DMS153 treated with DMSO at 0.1 percent for 48 hours (cell line): ENCODE data around the gene ANO6.
"Not testable (repeated sequence)": the region's sequence is repeated elsewhere in the genome, so short reads cannot be mapped to it uniquely, and the experiment has no call there.

ENCODE experiments used
- DNase-seq: peaks from one replicate; lab custom pipeline; 2025; ENCODE audit not compliant: unreplicated experiment; lab: John Stamatoyannopoulos, UW

ANO6 gene

DNA sequence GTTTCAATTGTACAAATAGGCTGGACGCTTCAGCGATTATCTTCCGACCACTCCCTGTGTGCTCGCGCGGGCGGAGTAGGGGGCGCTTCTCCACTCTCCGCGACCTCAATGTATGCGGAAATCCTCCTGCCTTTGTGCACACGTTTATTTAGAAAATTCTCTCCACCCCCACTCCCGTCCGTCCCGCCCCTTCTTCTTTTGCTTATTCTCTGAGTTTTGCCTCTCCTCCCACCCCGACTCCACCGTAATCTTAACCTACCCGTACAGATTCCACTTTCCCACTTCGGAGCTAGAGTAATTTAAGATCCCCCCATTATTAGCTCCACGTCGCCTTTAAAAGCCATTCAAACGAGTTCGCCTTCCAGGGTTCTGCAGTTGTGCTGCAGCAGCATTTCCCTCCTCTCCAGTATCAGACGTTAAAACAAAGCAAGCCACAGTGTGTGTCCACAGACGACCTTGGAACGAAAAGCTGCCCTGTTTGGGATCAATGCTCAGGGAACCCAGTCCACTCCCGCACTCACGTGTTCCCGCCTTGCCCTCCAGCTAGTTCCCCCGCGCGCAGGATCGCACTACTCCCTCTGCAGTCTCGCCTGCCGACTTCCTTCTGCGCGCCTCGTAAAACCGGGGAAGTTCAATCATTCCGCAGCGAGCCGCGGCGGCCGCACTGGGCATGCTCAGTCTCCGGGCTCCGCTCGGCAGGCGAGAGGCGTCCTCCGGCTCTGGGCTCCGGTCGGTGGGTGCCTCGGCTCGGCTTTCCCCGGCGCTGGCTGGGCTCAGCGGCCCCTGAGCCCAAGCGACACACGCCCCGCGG is at the start of gene ANO6:
Gene ANO6 (plus strand): TSS at position 677 of the 811 bp plus-strand sequence. CDS start 227 bp downstream, outside the sequence.
- DNase-seq = peak; percentile 84

- no peak for DNase-seq
These were observed 46.9 kb upstream of the ANO6 start for GRCh38 chr12:45168976-45169375.

DNA sequence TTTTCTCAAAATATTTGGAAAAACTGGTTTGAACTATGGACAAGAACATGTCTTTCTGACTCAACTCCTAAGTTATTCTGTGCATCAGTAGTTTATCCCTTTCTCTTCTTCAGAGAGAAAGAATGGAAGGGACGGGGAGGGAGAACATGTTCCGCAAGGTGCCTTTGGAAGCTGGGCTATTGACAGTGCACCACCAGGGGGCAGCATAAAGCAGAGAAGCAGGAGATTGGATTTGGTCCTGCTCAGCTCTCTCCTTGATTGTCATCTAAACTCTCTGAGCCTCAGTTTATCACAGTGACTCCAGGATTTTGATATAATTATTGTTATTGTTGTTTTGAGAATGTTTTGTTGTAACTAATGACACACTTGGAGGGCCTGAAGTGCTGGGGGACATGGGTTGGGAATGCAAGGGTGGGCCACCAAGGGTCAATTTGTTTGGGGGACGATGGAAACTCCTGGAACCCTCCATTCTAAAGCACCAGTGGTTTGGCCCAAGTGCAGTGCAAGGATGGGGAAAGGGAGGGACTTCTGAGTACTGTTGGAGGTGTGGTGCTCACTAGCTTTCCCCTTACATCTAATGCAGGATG is 45.3 kb upstream of the ANO6 start:
- DNase-seq = peak; percentile 28

GRCh38 chr12:45173293-45173692 is 42.6 kb upstream of the ANO6 start:
- DNase-seq = not testable (repeated sequence)

DNA sequence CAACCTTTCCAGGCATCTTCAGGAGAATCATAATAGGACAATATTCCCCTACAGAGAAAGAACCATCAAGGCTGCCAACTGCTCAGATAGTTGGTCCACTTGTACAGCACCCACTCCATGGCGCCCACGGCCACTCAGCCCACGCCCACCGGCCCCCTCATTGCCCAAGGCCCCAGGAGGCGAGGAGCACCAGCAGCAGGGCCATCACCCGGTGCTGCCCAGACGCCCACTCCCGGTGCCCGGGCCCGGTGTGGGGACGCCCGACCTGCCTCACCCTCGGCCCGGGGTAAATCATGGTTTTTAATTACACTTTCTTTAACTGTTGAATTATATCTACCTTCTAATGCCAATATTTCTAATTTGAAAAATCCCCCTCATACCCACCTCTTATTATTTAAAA is 41.3 kb upstream of the ANO6 start:
- DNase-seq = no peak

DNA sequence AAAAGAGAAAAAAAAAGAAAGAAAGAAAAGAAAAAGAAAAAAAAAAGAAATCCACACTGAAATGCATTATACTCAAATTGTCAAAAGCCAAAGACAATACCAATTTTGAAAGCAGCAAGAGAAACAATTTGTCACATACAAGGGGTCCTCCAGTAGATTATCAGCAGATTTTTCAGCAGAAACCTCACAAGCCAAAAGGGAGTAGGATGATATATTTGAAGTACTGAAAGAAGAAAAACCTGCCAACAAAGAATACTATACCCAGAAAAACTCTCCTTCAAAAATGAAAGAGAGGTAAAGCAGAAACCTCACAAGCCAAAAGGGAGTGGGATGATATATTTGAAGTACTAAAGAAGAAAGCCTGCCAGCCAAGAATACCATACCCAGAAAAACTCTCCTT is 37.1 kb upstream of the ANO6 start:
- DNase-seq = no peak

DNA sequence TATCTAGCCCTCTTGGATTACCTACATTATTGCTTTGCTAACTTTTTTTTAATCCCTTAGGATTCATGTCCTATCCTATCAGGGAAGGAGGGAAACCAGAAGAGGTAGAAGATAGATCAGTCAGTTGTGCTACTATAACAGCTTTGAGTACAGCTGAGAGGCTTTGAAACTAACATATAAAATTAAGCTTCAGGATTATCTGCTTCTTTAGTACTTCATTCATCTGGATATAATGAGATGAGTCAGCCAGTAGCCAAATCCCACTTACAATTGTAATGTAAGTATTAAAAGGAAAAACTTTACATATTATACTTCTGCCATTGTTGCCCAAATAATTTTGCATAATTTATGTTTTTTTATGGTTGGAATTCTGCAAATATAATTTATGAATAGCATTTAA is 33.4 kb upstream of the ANO6 start:
- no peak for DNase-seq

DNA sequence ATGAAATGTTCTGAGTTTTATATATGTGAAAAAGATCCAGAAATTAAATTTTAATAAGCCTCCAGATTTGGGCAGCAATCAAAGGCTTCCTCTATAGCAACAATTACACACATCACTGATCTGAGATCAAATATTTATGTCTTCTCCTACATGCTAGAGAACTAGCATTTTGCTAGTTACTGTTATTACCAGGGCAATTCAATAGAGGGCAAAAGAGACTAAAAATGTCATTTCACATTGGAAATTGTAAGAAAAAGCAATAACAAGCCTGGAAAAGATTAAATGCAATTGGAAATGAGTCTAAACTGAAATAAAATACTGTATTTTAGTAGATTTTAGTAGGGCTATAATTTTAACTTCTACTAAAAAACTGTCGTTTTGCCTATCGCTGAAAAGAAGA is 32.6 kb upstream of the ANO6 start:
- DNase-seq = no peak

GRCh38 chr12:45184147-45184963 is 31.5 kb upstream of the ANO6 start:
- no peak for DNase-seq

GRCh38 chr12:45186762-45187161 is 29.1 kb upstream of the ANO6 start:
- DNase-seq = no peak

DNA sequence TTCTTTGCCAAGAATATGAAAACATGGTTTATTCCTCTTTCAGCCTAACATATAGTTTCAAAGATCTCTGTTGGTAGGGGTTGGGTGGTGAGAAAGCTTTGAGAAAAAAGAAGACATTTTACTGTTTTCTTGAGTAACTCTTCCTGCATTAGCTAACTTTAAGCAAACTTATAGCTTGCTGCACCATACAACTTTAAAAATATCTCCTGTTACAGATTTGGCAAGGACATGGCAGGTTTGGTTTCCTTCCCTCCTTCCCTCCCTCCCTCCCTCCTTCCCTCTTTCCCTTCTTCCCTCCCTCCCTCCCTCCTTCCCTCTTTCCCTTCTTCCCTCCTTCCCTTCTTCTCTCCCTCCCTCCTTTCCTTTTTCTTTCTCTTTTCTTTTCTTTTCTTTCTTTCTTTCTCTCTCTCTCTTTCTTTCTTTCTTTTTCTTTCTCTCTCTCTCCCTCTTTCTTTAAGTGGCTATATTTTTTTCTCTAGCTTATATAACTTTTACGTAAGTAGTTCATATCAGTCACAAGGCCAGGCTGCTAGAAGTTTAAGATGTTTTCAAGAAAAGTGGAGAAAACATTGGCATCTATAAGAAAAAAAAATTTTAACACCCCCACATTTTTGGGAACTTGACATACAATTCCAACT is 26.0 kb upstream of the ANO6 start:
- no peak for DNase-seq

DNA sequence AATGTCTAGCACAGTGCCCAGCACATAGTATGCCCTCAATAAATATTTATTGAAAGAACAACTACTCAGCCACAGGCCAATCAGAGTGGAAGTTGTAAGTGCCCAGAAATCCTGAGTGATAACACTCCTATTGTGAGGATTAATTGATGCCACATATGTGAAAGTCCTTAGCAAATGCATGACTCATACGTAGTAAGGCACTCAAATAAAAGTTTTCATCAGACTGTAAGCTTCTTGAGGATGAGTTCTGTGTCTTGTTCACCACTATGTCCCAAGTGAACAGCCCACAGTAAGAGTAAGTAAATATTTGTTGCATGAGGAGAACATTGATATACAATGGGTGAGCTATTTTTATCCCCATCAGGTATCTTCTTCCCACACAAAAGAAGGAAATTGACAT is 24.7 kb upstream of the ANO6 start:
- DNase-seq = no peak

DNA sequence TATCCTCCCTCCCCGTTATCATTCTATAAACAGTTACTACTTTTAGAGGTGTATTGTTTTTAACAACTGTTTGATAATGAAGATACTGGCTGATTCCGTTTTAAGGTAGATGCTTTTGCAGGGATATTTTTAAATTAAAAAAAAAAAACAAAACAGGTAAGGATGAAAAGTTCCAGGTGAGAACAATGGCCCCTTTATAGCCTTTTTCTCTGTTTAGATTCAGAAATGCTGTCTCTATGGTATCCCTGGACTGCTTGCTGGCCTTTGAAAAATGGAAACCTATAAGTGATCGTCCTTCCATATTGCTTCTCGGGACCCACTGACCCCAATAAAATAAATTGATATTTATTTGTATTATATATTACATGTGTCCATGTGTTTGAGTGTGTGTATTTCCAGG is 23.2 kb upstream of the ANO6 start:
- no peak for DNase-seq

DNA sequence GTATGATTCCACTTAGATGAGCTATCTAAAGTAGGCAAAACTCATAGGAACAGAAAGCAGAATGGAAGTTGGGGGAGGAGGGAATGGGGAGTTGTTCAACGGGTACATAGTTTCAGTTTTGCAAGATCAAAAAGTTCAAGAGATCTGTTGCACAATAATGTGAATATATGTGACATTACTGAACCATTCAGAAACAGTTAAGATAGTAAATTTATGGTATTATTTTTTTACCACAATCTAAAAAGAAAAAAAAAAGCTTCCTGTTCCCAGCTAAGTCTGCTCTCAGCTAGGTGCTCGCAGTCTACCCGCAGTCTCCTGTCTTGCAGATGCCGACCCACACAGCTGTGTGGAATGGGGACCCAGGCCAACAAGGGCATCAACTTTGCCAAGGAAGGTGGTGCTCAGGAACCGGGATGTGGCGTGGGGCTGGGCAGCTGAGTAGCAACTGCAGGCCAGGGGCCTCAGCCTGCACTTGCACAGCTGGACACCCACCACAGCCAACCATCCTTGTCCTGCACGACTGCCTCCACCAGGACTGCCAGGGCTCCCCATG is 15.3 kb upstream of the ANO6 start:
- no peak for DNase-seq

GRCh38 chr12:45203767-45204166 is 12.1 kb upstream of the ANO6 start:
- DNase-seq = no peak

DNA sequence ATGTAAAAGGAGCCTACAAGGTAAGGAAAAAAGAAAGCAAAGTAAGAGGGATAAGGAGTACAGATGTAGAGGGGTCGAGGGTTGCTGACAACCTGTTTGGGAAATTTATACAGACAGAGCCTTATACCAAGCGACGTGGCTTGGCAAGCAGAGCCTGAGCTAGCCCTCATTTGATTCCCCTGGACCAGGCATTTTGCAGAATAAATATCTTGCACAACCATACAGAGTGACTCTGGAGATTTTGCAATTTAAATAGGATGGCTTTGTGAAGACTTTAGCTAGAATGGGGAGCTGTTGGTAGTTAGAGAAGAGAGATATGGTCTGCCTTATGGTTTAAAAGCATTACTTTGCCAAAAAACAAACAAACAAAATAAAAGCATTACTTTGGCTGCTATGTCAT is 11.1 kb upstream of the ANO6 start:
- DNase-seq = no peak

DNA sequence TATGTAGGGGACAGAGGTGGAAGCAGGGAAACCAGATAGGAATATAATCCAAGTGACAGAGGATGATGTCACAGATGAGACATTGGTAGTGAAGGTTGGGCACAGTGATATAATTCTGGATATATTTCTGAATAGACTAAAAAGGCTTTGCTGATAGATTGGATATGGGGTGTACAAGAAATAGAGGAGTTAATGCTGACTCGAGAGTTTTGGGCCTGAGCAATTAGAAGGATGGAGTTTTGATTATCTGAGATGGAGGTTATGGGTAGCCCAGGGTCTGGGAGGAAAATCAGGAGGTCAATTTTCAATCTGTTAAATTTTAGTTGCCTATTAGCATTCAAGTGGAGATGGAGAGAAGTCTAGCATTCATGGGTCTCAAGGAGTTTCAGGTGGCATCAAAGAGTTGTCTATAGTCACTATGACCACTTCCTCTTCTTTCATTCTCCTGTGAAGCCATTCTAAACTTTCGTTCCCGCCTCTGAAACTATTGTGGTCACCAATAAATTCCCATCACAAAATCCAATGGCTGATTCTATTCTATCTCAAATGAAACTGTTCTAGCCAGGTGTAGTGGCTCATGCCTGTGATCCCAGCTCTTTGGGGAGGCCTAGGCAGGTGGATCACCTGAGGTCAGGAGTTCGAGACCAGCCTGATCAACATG is 10.6 kb upstream of the ANO6 start:
- no peak for DNase-seq

DNA sequence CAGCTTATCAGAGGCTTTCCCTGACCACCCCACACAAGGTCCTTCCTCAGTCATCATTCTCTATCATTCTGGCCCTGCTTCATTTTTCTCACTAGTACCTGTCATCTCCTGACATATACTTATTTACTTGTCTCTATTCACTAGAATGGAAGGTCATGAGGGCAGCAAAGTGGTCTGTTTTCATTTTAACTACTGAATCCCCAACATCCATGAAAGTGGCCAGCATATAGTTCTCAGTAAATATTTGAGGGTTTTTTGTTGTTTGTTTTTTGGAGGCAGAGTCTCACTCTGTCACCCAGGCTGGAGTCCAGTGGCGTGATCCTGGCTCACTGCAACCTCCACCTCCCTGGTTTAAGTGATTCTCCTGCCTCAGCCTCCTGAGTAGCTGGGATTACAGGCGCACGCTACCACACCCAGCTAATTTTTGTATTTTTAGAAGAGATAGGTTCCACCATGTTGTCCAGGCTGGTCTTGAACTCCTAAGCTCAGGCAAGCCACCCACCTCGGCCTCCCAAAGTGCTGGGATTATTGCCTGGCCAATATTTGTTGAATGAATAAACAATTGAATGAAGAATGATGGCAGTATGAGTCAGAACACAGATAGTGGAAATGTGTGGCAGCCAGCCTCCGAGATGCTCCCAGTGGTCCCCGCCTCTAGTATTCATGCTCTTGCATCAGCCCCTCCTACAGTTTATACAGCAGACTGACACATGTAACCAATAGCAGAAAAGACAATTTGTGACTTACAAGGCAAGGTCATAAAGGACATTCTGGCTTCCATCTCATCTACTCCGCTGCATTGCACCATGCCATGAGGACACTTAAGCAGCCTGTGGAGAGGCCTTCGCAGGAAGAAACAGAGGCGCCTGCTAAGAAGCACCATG is 7.0 kb upstream of the ANO6 start:
- no peak for DNase-seq

DNA sequence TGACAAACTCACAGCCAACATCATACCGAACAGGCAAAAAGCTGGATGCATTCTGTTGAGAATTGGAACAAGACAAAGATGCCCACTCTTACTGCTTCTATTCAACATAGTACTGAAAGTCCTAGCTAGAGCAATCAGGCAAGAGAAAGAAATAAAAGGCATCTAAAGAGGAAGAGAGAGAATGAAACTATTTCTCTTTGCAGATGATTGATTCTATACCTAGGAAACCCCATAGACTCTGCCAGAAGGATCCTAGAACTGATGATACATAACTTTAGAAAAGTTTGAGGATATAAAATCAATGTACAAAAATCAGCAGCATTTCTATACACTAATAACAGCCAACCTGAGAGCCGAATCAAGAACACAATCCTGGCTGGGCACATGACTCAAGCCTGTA is 6.1 kb upstream of the ANO6 start:
- no peak for DNase-seq

- no peak for DNase-seq
These were observed 3.8 kb upstream of the ANO6 start for GRCh38 chr12:45212064-45212463.
